IPS DF 4.7 (cell line): ENCODE results near the gene RPS23.
"Not testable (repeated sequence)": the region's sequence is repeated elsewhere in the genome, so short reads cannot be mapped to it uniquely, and the experiment has no call there.

Experiments
- DNase-seq: peaks from one replicate; pipeline ENCODE4 v3.0.0-alpha.2; 2013; ENCODE audit warnings: low spot score; ENCODE audit errors: extremely low read depth

Gene RPS23

GRCh38 chr5:82290005-82290404 is 11.9 kb upstream of the RPS23 start:
- DNase-seq = no peak

DNA sequence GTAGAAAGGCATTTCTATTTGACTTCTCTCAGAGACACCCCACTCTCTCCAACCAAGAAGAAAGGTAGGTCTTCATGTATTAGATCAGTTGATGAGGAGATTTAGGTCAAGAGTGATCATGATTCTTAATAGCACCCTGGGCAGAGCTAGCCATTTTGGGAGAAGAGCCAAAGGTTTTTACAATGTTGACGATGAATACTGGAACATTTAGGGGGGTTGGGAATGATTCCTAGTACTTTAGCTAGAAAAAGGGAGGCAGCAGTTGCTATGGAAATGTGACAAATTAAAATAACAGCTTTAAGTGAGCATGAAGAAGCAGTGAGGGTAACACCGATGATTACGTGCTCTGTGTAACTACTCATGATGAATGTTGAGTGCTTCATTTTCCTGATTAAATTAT is 9.5 kb upstream of the RPS23 start:
- no peak for DNase-seq

DNA sequence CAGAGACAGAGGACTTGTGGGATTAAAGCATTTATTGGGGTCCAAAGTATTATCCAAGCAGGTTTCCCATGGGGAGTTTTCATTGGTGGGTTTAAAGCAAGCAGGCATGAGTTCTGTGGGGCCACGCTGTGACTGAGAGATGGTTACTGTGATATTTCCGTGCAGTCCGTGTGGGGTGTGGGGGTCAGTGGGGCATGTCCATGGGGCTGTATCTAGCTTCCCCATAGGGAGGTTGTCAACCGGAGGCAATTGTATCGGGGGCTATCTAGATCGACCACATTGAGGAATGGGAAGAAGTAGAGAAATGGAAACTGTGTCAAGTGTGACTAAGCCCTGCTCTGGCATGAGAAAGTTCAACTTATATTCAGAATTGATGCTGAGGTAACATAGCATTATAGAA is 7.1 kb upstream of the RPS23 start:
- DNase-seq = no peak

DNA sequence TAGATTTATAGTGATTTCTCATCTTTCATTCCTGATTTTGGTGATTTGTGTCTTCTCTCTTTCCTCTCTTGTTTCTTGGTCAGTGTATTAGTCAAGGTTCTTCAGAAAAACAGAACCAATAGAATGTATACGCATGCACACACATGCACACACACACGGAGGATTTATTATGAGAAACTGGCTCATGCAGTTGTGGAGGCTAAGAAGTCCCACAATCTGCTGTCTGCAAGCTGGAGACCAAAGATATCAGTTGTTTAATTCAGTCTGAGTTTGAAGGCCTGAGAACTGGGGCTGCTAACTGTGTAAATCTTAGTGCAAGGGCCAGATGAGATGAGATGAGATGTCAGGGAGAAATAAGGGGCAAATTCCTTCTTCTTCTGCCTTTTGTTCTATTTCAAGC is 5.7 kb upstream of the RPS23 start:
- DNase-seq = no peak

GRCh38 chr5:82278711-82279370 is 687 bp upstream of the RPS23 start:
- no peak for DNase-seq

DNA sequence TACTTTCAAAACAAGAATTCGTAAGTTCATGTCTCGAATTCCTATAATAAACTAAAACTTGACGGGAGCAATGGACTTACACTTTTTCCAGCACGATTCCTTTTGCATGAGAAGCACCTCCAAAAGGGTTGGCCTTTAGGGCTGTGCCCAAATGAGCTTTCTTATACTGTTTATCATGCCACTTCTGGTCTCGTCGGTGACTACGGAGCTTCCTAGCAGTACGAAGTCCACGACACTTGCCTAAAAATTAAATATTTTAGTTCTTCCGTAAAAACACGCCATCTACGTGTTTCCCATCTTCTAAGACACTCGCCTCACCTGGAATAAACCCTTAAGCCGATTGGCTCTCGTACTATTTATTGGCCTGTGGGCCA is 554 bp downstream of the RPS23 start:
- DNase-seq = no peak

- DNase-seq = no peak
Observed at GRCh38 chr5:82276800-82277612, 1.1 kb downstream of the RPS23 start.

DNA sequence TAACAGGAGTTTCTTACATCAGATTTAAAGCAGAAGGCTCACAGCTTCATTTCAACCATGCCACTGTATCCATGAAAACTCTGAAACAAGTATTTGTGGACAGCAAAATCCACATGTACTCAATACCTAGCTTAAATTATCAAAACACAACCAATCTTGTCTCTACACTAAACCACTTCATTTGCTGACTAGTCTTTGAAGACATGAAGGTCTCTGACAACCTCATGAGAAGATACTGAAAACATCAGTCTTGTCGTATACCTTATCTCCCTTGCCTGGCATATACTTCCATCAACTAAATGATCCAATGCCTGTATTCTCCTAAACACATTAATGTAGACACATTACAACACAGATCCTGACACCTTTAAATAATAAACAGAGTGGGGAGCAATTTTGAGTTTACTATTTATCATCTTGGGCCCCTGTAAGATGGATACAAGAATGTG is 2.9 kb downstream of the RPS23 start:
- DNase-seq = no peak

DNA sequence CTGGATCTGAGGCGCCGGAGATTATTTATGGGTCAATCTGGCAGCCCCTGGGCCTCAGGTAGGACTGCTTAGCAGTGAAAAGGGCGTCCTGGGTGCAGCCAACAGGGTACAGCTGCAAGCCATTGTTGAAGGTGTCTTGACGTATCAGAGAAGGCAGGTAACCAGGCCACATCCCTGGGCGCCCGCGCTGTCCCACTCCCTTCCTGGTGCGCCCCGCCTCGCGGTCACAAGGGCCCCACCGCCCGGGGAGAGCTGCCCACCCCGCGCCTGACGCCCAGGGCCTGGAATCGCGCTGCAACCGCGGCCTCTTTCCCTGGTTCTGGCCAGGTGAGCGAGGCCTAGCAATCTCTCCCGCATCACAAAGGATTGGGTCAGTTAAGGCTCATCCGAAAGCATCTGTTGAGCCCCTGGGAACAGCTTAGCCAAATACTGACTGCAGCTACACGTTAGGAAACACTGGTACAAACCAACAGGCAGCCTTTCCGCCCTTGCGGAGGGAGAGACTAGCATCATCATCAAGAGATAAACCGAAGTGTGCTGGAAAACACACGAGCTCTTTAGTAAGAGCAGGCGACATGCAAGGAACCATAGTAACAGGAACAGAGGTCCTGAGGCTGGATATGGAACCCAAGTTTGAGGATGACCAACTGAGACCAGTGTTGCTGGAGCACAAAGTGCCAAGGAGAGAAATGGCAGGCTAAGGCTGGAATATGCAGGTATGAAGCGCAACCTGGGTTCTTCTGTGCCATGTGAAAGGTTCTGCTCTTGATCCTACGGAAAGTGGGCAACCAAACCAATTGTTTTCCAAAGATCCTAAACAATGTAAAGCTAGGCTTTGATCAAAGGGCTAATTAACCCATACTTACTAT is 3.6 kb downstream of the RPS23 start:
- DNase-seq = no peak

GRCh38 chr5:82273426-82273825 is 4.7 kb downstream of the RPS23 start:
- not testable (repeated sequence) for DNase-seq

DNA sequence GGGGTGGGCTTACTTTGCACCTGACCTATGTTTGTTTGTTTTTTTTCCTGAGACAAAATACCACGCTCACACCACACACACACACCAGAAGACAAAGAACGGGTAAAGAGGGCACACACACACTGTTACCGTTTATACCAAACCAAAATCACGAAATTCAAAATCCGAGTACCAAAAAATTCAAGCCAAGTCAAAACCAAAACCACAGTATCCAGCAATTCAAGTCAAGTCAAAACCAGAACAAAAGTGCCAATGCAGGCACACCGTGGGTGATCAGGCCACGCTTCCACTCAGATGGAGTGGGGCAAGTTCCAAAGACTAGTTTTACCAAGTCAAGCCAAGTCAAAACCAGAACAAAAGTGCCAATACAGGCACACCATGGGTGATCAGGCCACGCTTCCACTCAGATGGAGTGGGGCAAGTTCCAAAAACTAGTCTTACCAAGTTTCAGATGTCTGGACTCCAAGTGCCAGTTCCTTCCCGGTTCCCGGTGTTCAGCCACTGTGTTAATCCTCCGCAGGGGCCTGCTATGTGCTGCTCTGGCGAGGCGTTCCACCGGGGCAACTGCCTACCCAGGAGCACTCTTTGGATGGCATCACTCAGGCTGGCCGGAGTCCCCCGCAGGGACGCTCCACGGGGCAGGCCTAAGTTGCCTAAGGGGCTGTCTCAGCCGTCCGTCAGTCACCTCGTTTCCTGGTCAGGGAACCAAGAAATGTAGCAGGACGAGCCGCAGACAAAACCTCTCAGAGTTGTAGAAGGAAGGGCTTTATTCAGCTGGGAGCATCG is 5.4 kb downstream of the RPS23 start:
- DNase-seq = not testable (repeated sequence)

DNA sequence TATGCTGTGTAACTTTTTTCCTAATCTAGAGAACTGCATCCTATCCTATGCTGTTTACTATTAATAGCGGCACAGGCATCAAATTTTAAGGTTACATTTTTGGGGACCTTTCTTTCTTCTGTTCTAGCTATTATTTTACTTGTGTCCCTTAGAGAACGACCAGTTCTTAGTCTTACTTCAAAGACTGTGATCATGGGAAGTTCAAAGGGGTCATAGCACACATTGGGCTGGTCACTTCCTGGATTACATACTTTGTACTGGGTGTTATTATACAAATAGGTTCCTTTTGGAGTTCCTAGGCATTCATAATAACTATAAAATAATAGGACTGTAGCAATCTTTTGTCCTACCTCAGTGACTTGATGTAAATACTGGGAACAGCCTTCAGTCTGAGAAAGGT is 8.8 kb downstream of the RPS23 start:
- DNase-seq = not testable (repeated sequence)

DNA sequence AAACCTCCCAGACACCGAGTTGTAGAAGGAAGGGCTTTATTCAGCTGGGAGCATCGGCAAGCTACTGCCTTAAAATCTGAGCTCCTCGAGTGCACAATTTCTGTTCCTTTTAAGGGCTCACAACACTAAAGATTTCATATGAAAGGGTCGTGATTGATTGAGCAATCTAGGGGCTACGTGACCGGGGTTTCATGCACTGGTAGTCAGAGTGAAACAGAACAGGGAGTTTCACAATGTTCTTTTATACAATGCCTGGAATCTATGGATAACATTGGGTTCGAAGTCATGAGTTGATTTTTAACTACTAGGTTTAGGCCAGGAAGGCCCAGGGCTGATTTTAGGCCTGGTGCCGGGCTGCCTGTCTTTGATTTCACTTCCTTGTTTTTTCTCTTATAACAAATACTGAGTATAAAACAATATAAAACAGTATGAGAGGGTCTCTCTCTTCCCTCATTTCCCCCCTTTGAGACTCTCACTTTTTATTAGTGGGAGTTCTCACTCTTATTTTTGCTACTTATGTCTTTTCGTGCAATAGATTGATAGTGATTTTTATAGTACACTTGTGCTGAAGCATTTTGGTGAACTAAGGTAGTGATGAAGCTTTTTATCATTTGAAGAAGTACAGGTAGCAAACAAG is 10.7 kb downstream of the RPS23 start:
- not testable (repeated sequence) for DNase-seq

DNA sequence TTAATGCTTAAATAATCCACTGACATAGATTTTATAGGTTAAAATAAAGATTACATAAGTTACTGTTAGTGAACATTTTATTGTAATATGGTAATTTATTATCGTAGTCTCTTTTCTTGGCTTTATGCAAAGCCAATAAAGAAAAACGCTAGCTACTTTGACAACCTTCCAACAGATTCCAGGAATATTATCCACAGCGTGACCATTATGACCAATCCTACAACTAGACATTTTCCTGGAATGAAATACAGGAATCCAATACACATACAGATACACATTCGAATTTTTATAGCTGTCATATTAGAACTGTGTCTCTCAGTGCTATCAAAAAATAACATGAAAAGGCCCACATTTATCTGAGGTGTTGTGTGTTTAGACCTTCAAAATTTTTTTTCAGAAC is 13.1 kb downstream of the RPS23 start:
- no peak for DNase-seq

GRCh38 chr5:82259172-82259800 is 18.9 kb downstream of the RPS23 start:
- DNase-seq = no peak

- no peak for DNase-seq
Observed at GRCh38 chr5:82257729-82258128, 20.4 kb downstream of the RPS23 start.

DNA sequence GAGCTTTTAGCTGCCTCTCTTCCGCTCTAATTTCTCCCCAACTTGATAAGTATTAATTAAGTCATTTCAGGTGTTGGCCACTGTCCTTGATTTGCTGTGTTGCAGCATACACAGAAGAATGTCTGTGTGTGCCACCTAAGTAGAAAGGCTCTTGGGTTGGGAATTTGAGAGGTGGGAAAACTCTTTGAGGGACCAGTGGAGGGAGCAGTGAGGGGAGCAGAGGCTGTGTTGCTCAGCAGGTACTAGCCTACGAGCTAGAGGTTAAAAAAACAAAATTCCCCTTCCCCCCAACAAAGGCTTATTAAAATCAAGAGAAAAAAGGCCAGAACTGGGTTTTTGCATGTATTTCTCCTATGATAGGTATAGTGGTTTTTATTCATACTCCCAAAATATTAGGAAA is 20.9 kb downstream of the RPS23 start:
- no peak for DNase-seq

DNA sequence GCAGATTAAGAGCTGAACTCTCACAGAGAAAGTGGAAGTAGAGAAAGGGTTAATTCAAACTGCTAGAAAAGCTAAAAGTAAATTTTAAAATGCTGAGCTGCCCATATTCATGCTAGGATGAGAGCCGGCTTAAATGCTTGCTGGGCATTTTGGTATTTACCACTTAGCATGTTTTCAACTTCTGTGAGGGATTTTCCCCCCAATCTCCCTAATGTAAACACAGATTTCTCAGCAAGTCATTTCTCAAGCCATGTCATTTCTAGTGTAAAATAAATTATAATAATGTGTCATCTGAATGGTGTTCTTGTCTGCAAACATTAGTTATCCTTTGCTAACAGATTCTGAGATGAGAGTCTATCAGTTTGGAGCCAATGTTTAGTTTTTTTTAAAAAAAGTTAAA is 22.3 kb downstream of the RPS23 start:
- no peak for DNase-seq

DNA sequence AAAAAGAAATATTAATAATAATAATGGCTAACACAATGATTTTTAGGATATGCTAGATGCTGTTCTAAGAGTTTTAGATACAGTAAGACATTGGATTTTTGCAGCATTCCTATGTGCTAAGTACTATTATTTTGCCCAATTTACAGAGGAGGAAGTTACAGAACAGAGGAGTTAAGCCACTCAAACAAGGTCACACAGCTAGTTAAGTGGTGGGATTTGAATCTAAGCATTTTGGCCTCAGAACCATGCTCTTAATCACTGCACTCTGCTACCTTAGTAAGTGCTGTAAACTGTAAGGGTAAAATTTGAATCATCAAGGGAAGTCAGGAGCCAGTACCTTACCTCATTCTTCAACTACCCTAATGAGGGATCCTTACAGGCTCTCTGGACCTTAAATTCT is 25.4 kb downstream of the RPS23 start:
- no peak for DNase-seq

GRCh38 chr5:82246960-82247574 is 31.1 kb downstream of the RPS23 start:
- no peak for DNase-seq
